NCI-H2196 (cell line): ENCODE data around the gene STAT1.

Source experiments
- DNase-seq: peaks from one replicate; lab custom pipeline; 2025; ENCODE audit not compliant: unreplicated experiment; lab: John Stamatoyannopoulos, UW

The STAT1 gene

DNA sequence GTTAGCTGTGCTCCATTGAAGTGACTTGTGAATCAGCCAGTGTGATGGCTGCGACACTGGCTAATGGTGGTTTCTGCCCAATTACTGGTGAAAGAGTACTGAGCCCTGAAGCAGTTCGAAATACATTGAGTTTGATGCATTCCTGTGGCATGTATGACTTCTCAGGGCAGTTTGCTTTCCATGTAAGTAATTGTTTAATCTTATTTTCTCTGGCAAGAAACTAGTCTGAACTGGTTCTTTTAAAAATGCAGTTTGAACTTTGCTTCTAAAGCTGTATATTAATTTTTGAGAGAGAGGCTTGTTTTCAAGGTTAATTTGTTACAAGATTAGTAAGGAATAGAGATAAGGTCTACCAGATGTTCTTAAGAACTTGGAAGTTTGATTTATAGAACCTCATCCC is 86.7 kb downstream of the STAT1 start:
- DNase-seq: no peak

DNA sequence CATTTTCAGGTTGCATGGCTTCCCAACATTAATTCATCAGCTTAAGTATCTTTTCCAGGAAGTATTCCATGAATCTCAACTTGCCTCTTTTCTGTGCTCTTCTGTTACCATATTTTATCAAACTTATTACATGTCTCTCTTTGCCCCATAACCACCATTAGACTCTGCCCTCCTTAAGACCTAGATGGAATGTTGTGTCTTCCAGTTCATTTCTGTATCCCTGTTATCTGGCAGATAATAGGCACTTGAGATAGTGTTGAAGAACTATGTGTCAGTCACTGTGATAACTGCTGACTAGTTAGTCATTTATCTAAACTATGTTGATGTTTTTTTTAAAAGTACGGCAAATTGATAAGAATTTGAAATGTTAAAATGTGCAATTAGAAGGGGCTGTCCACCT is 91.6 kb downstream of the STAT1 start:
- no peak for DNase-seq

DNA sequence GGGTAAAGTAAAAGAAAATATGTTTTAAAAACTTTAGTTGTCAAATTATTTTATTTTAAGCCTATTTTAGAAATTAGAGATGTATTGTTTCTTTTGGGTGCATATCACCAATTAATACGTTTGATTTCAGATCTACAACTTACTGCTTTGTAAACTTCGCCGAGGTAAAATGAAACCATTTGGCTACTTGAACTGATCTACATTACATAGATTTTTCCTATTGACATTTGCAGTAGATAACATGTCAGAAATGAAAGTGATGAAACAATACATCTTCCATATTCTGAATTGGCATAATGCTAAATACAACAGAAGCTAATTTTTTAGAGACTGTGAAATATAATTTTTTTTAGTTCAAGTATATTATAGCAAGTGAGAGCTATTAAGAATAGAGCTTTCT is 93.9 kb downstream of the STAT1 start:
- DNase-seq: no peak
